H1 (cell line): ENCODE results near the gene RRAS2. TPM values are rescaled to one million over a fixed set of nuclear protein-coding genes. Genes with fewer than 3 reads are reported as not detected.

Experiments
- CTBP2 ChIP-seq: IDR thresholded peaks from 2 replicates; pipeline ENCODE4 v1.7.0; 2011; ENCODE audit warnings: borderline replicate concordance, mild to moderate bottlenecking, moderate library complexity, mixed read lengths, low read length; ENCODE audit not compliant: insufficient read depth, insufficient read length
- CTCF ChIP-seq, 3 experiments: IDR thresholded peaks; 1 replicate in 2 of 3; 2 replicates in 1 of 3; pipeline versions ENCODE4 v1.5.1 to v1.6.1; 2011; ENCODE audit warnings: low read length in 3 of 3, mild to moderate bottlenecking in 3 of 3, inconsistent platforms in 2 of 3, low read depth in 1 of 3, moderate library complexity in 1 of 3; ENCODE audit not compliant: insufficient read depth in 1 of 3; ENCODE audit errors: control extremely low read depth in 1 of 3
- HDAC2 ChIP-seq, 2 experiments: fragments of 300-600 bp in 1 of 2; sonication (generic) in 1 of 2; IDR thresholded peaks; 2 replicates each; pipeline ENCODE4 v1.6.1; 2011 to 2012; ENCODE audit warnings: low read depth in 2 of 2, low read length in 2 of 2, mild to moderate bottlenecking in 2 of 2, moderate library complexity in 2 of 2, borderline replicate concordance in 1 of 2, inconsistent platforms in 1 of 2
- SP4 ChIP-seq: IDR thresholded peaks from 2 replicates; pipeline ENCODE4 v1.6.1; 2012; ENCODE audit warnings: low read length, inconsistent platforms
- SRF ChIP-seq: IDR thresholded peaks from 2 replicates; pipeline ENCODE4 v1.6.1; 2011; ENCODE audit warnings: mild to moderate bottlenecking, low read depth, low read length, moderate library complexity
- ZNF274 ChIP-seq: IDR thresholded peaks from 2 replicates; pipeline ENCODE4 v1.7.0; 2012; ENCODE audit warnings: low read length, borderline replicate concordance; ENCODE audit errors: extremely low read depth
- polyA plus RNA-seq, 7 experiments: library from polyadenylated mRNA; depleted of rRNA in 3 of 7; stranded (reverse) in 5 of 7; unstranded in 2 of 7; fragments of >200 nt in 5 of 7; fragments of 200-250 nt in 2 of 7; gene quantifications; 1 replicate in 5 of 7; 2 replicates in 1 of 7; 4 replicates in 1 of 7; pipeline versions ENCODE4 v1.2.1 to v1.2.3, GENCODE V29; 2011 to 2013; ENCODE audit warnings: missing spikeins in 2 of 7, mixed read lengths in 2 of 7
- total RNA-seq: library from RNA; stranded (reverse); fragmentation: NEBNext Ultra II Directional; extraction: Animal tissue kit (Norgen Biotek cat#: 25700); gene quantifications from 2 replicates; pipeline ENCODE4 v1.2.1, GENCODE V29; 2021

The RRAS2 gene
- total and polyA plus RNA-seq, 2 of the 8 experiments (the other 6 are each of a cell fraction or from before 2014, with no cell fraction given): 72.3 to 234 TPM

- TF ChIP-seq ZNF274: no peak
- no peak for TF ChIP-seq CTCF (IDR thresholded peaks at IDR 0.05; ENCODE audit: control extremely low read depth in 1 of 3, insufficient read depth in 1 of 3, low read depth in 1 of 3, low read length in 3 of 3)
- no peak for TF ChIP-seq CTBP2
- no peak for TF ChIP-seq HDAC2 (IDR thresholded peaks at IDR 0.05; ENCODE audit: borderline replicate concordance in 1 of 2, low read depth in 2 of 2, low read length in 2 of 2)
- TF ChIP-seq SP4: no peak
- TF ChIP-seq SRF: no peak
These were observed 15.1 kb upstream of the RRAS2 start (continued) for GRCh38 chr11:14373941-14374646.
